HCT116 (cell line): Measurements from ENCODE around the gene TOMM22.

Experiments used
- CTCF ChIP-seq, 3 experiments: fragments of 200-600 bp in 1 of 3; sonication (generic) in 1 of 3; IDR thresholded peaks in 2 of 3; conservative IDR thresholded peaks in 1 of 3; 2 replicates each; pipeline ENCODE4 v1.5.1; 2012 to 2017; ENCODE audit warnings: low read depth in 2 of 3, low read length in 2 of 3, antibody characterized with exemption in 1 of 3, borderline replicate concordance in 1 of 3, control low read depth in 1 of 3, mild to moderate bottlenecking in 1 of 3, mixed read lengths in 1 of 3, mixed run types in 1 of 3, moderate library complexity in 1 of 3; ENCODE audit not compliant: insufficient read depth in 1 of 3
- POLR2A ChIP-seq: IDR thresholded peaks from 2 replicates; pipeline ENCODE4 v1.7.0; 2011; ENCODE audit warnings: borderline replicate concordance; ENCODE audit not compliant: insufficient read depth, insufficient read length; ENCODE audit errors: extremely low read depth
- REST ChIP-seq: IDR thresholded peaks from 2 replicates; pipeline ENCODE4 v1.6.1; 2012; ENCODE audit warnings: low read depth

GRCh38 chr22:38727530-38728451 is 46.0 kb downstream of the TOMM22 start:
- TF ChIP-seq REST: no peak
- TF ChIP-seq CTCF (IDR thresholded peaks at IDR 0.05 in 2 of 3, conservative IDR thresholded peaks at IDR 0.05 in 1 of 3; ENCODE audit: borderline replicate concordance in 1 of 3, insufficient read depth in 1 of 3, low read depth in 2 of 3, low read length in 2 of 3): no peak
- TF ChIP-seq POLR2A: no peak
